ENCODE data around the gene PTPRG. TPM values are rescaled to one million over a fixed set of nuclear protein-coding genes. Genes with fewer than 3 reads are reported as not detected.

The PTPRG gene
- total and polyA plus RNA-seq, 3 experiments from 2014 or later, result not detected

DNA sequence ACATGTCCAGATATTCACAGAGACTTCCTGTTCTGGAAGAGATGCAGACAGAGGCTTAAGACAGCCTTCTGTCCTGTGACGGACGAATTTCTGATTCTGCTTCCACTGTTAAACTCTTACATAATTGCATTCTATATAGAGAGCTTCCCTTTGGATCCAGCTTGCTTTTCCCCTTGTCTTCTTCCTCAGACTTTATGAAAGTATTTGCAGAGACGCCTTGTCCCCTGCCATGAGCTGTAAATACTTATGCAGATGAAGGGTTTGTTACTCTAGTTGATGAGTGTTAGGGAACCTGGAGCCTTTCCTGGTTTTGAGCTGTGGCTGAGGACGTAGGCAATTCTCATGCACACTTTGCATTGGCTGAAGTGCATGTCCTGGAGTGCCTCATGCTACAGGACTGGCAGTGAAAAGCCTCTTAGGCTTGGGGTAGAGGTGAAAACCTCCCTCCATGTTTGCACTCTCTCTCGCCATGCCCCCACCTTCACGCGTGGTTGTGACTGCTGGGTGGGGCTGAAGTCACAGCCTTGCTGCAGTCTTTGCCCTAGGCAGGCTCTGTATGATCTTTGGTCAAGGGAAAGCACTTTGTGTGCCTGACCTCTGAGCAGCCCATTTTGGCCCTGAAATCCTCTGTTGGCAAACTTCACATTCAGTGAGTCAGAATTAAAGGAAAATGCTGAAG is 286.6 kb downstream of the PTPRG start:
- Histone ChIP-seq H3K27me3 (ENCODE audit: insufficient read depth, low read length, poor library complexity, severe bottlenecking) (no peaks in the 10 kb centered on the region), H3K4me3 (ENCODE audit: low read length) (no peak overlapping the region), H3K36me3 (ENCODE audit: insufficient read depth, low read length) (no peaks in the 10 kb centered on the region), H3K9me3 (ENCODE audit: low read length) (no peaks in the 10 kb centered on the region), H3K27ac (ENCODE audit: low read depth, low read length) (no peak overlapping the region), H3K4me1 (ENCODE audit: insufficient read depth, low read length) (no peaks in the 10 kb centered on the region)
- H3K27me3 Mint-ChIP-seq, result no peaks in the 10 kb centered on the region
- no peaks in the 10 kb centered on the region for H3K4me1 Mint-ChIP-seq
- no peak for DNase-seq
- POLR2A ChIA-PET, result no interaction called here
- H3K27ac Mint-ChIP-seq, result no peak overlapping the region
- H3K4me3 Mint-ChIP-seq, result no peak overlapping the region
- CTCF ChIA-PET, result no interaction called here
- H3K9me3 Mint-ChIP-seq, result peaks cover 0 to 4% (median 0%) of the 10 kb centered on the region in 5 donors
- H3K36me3 Mint-ChIP-seq, result no peaks in the 10 kb centered on the region

DNA sequence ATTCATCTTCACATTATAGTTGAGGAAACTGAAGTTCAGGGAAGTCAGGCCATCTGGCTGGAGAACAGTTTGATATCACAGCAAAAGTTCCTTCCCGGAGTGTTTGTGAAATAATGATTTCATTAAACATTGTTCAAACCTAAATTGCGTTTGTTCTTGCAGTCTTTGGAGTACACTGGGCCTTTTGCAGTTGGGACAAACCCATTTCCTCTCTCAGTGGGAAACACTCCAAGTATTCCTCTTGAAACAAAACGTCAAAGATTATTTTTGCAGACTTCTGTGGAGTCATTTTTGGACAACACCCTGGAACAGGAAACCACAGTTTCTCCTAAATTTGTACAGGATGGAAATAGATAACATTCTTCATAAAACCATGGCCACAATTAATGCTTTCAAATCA is 287.5 kb downstream of the PTPRG start:
- peaks cover 0 to 4% (median 0%) of the 10 kb centered on the region in 5 donors for H3K9me3 Mint-ChIP-seq
- H3K27me3 Mint-ChIP-seq, result no peaks in the 10 kb centered on the region
- H3K27ac ChIP-seq (ENCODE audit: low read depth, low read length), result no peak overlapping the region
- H3K27me3 ChIP-seq (ENCODE audit: insufficient read depth, low read length, poor library complexity, severe bottlenecking), result no peaks in the 10 kb centered on the region
- no peak overlapping the region for H3K27ac Mint-ChIP-seq
- POLR2A ChIA-PET, result no interaction called here
- H3K4me1 ChIP-seq (ENCODE audit: insufficient read depth, low read length), result no peaks in the 10 kb centered on the region
- no peak for DNase-seq
- H3K9me3 ChIP-seq (ENCODE audit: low read length), result no peaks in the 10 kb centered on the region
- no peaks in the 10 kb centered on the region for H3K36me3 Mint-ChIP-seq
- no peak overlapping the region for H3K4me3 Mint-ChIP-seq
- no peak overlapping the region for H3K4me3 ChIP-seq (ENCODE audit: low read length)
- CTCF ChIA-PET, result no interaction called here
- H3K4me1 Mint-ChIP-seq, result no peaks in the 10 kb centered on the region
- H3K36me3 ChIP-seq (ENCODE audit: insufficient read depth, low read length), result no peaks in the 10 kb centered on the region

DNA sequence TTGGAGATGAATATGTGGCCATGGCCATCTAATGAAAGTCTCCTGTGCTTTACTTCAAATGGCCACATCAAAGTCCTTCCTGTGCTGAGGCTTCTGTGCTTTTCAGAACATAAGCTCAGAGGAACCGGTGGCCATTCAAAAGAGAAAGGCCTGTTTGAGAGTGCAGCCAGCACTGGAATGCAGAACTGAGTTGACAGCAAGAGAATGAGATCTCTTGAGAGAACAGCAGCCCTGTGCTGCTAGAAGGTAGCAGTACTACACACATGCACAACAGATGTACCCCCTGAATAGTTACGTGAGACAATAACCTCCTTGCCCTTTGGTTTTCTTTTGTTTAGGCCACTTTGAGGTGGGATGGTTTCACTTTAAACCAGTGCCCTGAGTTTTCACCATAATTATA is 292.5 kb downstream of the PTPRG start:
- POLR2A ChIA-PET, result no interaction called here
- CTCF ChIA-PET, result no interaction called here
- Histone ChIP-seq H3K4me3 (ENCODE audit: low read length) (no peak overlapping the region), H3K36me3 (ENCODE audit: insufficient read depth, low read length) (no peaks in the 10 kb centered on the region), H3K4me1 (ENCODE audit: insufficient read depth, low read length) (no peaks in the 10 kb centered on the region), H3K27me3 (ENCODE audit: insufficient read depth, low read length, poor library complexity, severe bottlenecking) (no peaks in the 10 kb centered on the region), H3K9me3 (ENCODE audit: low read length) (no peaks in the 10 kb centered on the region), H3K27ac (ENCODE audit: low read depth, low read length) (no peak overlapping the region)
- Mint-ChIP-seq H3K4me1 (no peaks in the 10 kb centered on the region), H3K4me3 (no peak overlapping the region), H3K27me3 (no peaks in the 10 kb centered on the region), H3K36me3 (peaks cover 0 to 1% (median 0%) of the 10 kb centered on the region in 3 donors), H3K27ac (no peak overlapping the region), H3K9me3 (peaks cover 0 to 5% (median 0%) of the 10 kb centered on the region in 5 donors)
- DNase-seq, result no peak

DNA sequence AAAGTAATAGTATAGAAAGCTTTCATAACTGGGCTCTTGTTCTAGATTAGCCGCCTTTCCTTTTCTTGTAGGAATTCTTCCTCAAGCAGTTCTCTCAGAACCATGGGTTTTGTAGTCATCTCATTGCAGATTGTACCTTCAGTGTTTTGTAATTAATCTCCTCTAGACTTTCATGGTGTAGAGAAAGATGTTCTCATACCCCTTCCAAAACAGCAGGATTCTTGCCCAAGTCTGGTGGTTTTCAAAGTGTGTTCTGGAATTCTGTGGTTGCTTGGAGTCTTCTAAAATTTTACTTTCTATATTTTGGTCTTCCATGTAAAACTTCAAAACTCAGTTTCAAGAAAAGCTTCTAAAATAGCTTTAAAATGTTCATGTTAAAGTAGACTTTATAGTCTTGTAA is 293.8 kb downstream of the PTPRG start:
- H3K9me3 Mint-ChIP-seq, result peaks cover 0 to 5% (median 0%) of the 10 kb centered on the region in 5 donors
- CTCF ChIA-PET, result no interaction called here

DNA sequence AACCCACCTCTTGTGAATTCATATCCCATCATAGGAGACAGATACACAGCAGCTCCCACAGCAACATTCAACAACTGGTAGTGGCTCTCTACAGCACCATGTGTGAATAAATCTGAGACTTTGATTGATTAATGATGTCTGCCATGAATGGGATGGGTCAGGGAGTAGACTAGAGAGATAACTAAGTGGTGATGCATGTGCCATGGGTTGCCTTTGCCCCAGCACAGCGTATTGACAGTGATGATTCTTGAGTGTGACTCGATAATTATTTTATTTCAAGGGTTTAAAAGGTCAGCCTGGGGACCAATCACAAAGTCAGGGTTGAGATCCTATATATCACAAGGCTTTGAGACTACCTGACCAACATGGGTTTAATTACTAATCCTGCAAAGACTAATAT is 295.9 kb downstream of the PTPRG start:
- no peaks in the 10 kb centered on the region for H3K27me3 Mint-ChIP-seq
- Histone ChIP-seq H3K9me3 (ENCODE audit: low read length) (no peaks in the 10 kb centered on the region), H3K27me3 (ENCODE audit: insufficient read depth, low read length, poor library complexity, severe bottlenecking) (no peaks in the 10 kb centered on the region), H3K27ac (ENCODE audit: low read depth, low read length) (no peak overlapping the region), H3K36me3 (ENCODE audit: insufficient read depth, low read length) (no peaks in the 10 kb centered on the region), H3K4me3 (ENCODE audit: low read length) (no peak overlapping the region), H3K4me1 (ENCODE audit: insufficient read depth, low read length) (no peaks in the 10 kb centered on the region)
- no peaks in the 10 kb centered on the region for H3K4me1 Mint-ChIP-seq
- H3K27ac Mint-ChIP-seq, result no peak overlapping the region
- peaks cover 0 to 1% (median 0%) of the 10 kb centered on the region in 3 donors for H3K36me3 Mint-ChIP-seq
- POLR2A ChIA-PET, result no interaction called here
- H3K4me3 Mint-ChIP-seq, result no peak overlapping the region
- CTCF ChIA-PET, result no interaction called here
- no peak for DNase-seq
- peaks cover 0 to 5% (median 0%) of the 10 kb centered on the region in 5 donors for H3K9me3 Mint-ChIP-seq

More for the DNA sequence above, 293.8 kb downstream of the PTPRG start:
- H3K9me3 ChIP-seq (ENCODE audit: low read length), result no peaks in the 10 kb centered on the region
- Mint-ChIP-seq H3K27me3 (no peaks in the 10 kb centered on the region), H3K4me1 (no peaks in the 10 kb centered on the region), H3K36me3 (peaks cover 0 to 1% (median 0%) of the 10 kb centered on the region in 3 donors), H3K27ac (no peak overlapping the region), H3K4me3 (no peak overlapping the region)
- no peaks in the 10 kb centered on the region for H3K36me3 ChIP-seq (ENCODE audit: insufficient read depth, low read length)
- H3K4me1 ChIP-seq (ENCODE audit: insufficient read depth, low read length), result no peaks in the 10 kb centered on the region
- H3K27ac ChIP-seq (ENCODE audit: low read depth, low read length), result no peak overlapping the region
- H3K27me3 ChIP-seq (ENCODE audit: insufficient read depth, low read length, poor library complexity, severe bottlenecking), result no peaks in the 10 kb centered on the region
- POLR2A ChIA-PET, result no interaction called here
- DNase-seq, result no peak
- H3K4me3 ChIP-seq (ENCODE audit: low read length), result no peak overlapping the region

DNA sequence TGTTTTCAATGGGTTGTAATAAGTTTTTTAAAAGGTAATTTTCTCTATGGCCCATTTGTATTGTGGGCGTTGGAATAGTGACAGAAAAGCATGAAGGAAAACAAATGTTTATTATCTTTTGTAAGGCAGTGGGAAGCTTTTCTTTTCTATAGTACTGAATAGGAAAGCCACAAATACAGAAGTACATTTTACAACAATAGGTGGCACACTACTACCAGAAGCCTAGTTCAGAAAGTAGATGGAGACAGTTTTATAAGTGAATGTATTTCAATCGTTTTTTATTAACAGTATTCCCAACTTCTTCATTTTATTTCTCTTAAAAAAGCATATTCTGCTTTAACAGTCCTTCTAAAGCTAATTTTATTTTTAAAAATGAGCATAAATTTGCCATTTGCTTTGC is 296.7 kb downstream of the PTPRG start:
- H3K4me1 Mint-ChIP-seq, result no peaks in the 10 kb centered on the region
- no peak overlapping the region for H3K27ac Mint-ChIP-seq
- Histone ChIP-seq H3K27me3 (ENCODE audit: insufficient read depth, low read length, poor library complexity, severe bottlenecking) (no peaks in the 10 kb centered on the region), H3K36me3 (ENCODE audit: insufficient read depth, low read length) (no peaks in the 10 kb centered on the region), H3K27ac (ENCODE audit: low read depth, low read length) (no peak overlapping the region), H3K4me1 (ENCODE audit: insufficient read depth, low read length) (no peaks in the 10 kb centered on the region), H3K9me3 (ENCODE audit: low read length) (no peaks in the 10 kb centered on the region), H3K4me3 (ENCODE audit: low read length) (no peak overlapping the region)
- no peak overlapping the region for H3K4me3 Mint-ChIP-seq
- H3K9me3 Mint-ChIP-seq, result peaks cover 0 to 5% (median 0%) of the 10 kb centered on the region in 5 donors
- H3K36me3 Mint-ChIP-seq, result peaks cover 0 to 1% (median 0%) of the 10 kb centered on the region in 3 donors
- CTCF ChIA-PET, result no interaction called here
- no peak for DNase-seq
- POLR2A ChIA-PET, result no interaction called here
- H3K27me3 Mint-ChIP-seq, result no peaks in the 10 kb centered on the region

DNA sequence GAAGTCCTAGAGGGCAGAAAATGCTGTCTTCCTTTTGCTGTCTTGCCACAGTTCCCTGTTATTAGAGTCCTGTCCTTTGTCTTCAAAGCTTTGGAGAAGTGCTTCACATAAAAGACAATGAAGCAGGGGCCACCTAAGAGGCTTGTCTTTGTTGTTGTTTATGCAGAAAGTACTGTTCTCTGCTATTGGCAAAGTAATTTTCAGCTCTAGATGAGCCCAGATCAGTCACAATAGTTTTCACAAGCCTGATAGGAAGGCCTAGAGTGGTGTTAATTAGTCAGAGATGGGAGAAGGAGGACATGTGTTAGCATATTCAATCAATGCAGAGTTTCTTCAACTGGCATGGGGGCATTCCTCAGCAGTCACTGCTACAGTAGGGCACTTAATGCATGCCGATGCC is 300.0 kb downstream of the PTPRG start:
- Histone ChIP-seq H3K36me3 (ENCODE audit: insufficient read depth, low read length) (no peaks in the 10 kb centered on the region), H3K4me3 (ENCODE audit: low read length) (no peak overlapping the region), H3K27me3 (ENCODE audit: insufficient read depth, low read length, poor library complexity, severe bottlenecking) (no peaks in the 10 kb centered on the region), H3K9me3 (ENCODE audit: low read length) (no peaks in the 10 kb centered on the region), H3K4me1 (ENCODE audit: insufficient read depth, low read length) (no peaks in the 10 kb centered on the region), H3K27ac (ENCODE audit: low read depth, low read length) (no peak overlapping the region)
- no peaks in the 10 kb centered on the region for H3K4me1 Mint-ChIP-seq
- no peak overlapping the region for H3K4me3 Mint-ChIP-seq
- no peak for DNase-seq
- peaks cover 0 to 5% (median 0%) of the 10 kb centered on the region in 5 donors for H3K9me3 Mint-ChIP-seq
- ChIA-PET POLR2A (no interaction called here), CTCF (interaction anchor here (1.4 kb wide), 1 partner anchor 9 kb away, joined by 5 read pairs; no protein-coding TSS in a partner anchor)
- no peak overlapping the region for H3K27ac Mint-ChIP-seq
- no peaks in the 10 kb centered on the region for H3K36me3 Mint-ChIP-seq
- no peaks in the 10 kb centered on the region for H3K27me3 Mint-ChIP-seq

DNA sequence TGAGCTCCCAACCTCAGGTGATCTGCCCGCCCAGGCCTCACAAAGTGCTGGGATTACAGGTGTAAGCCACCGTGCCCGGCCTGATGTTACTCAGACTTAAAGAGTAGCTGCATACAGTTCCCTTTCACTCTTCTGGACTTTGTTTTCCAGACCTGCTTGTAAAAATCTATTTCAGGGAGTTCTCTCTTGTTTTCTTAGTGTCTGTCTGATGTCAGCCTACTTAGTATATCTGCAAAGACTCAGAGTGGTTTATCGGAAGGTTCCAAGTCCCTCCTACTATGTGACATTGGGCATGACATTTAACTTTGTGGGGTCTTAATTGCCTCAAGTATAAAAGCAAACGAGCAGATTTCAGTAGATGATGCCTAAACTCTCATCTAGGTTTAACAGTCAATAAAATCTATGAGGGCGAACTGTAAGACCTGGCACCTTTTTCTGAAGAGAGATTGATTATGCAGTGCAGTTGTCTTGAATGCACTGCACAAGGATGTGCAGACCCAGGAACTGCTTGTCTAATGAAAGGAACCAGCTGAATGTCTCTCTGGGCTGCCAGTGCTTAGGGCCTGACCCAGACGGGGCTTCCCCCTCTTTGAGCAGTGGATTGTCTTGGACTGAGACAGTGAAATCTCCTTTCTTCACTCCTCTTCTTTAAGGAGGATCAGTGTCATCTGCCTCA is 301.4 kb downstream of the PTPRG start:
- no peak for DNase-seq
- no peaks in the 10 kb centered on the region for H3K4me1 ChIP-seq (ENCODE audit: insufficient read depth, low read length)
- Mint-ChIP-seq H3K9me3 (peaks cover 0 to 3% (median 0%) of the 10 kb centered on the region in 5 donors), H3K27me3 (no peaks in the 10 kb centered on the region), H3K36me3 (no peaks in the 10 kb centered on the region), H3K4me3 (no peak overlapping the region), H3K27ac (no peak overlapping the region), H3K4me1 (no peaks in the 10 kb centered on the region)
- no peaks in the 10 kb centered on the region for H3K9me3 ChIP-seq (ENCODE audit: low read length)
- no peaks in the 10 kb centered on the region for H3K27me3 ChIP-seq (ENCODE audit: insufficient read depth, low read length, poor library complexity, severe bottlenecking)
- POLR2A ChIA-PET, result no interaction called here
- H3K27ac ChIP-seq (ENCODE audit: low read depth, low read length), result no peak overlapping the region
- H3K4me3 ChIP-seq (ENCODE audit: low read length), result no peak overlapping the region
- CTCF ChIA-PET, result no interaction called here
- H3K36me3 ChIP-seq (ENCODE audit: insufficient read depth, low read length), result no peaks in the 10 kb centered on the region

All from CD8-positive, alpha-beta memory T cell (primary cell).